ENCODE measurements around the gene MAMLD1. TPM values are rescaled to one million over a fixed set of nuclear protein-coding genes. Genes with fewer than 3 reads are reported as not detected.

Gene MAMLD1
- total RNA-seq, 1 donor from 2014 or later, result 2.1 TPM

- no peak for DNase-seq
Measured at GRCh38 chrX:150504397-150505182, 141.5 kb downstream of the MAMLD1 start.

- DNase-seq, result no peak
Measured at GRCh38 chrX:150506020-150506419, 142.9 kb downstream of the MAMLD1 start.

GRCh38 chrX:150506486-150506885 lies 143.4 kb downstream of the MAMLD1 start:
- no peak for DNase-seq

GRCh38 chrX:150507251-150507856 lies 144.2 kb downstream of the MAMLD1 start:
- no peak for DNase-seq

GRCh38 chrX:150508018-150508417 lies 144.9 kb downstream of the MAMLD1 start:
- DNase-seq, result no peak

- no peak for DNase-seq
Measured at GRCh38 chrX:150508451-150509367, 145.6 kb downstream of the MAMLD1 start.

GRCh38 chrX:150509703-150510102 lies 146.6 kb downstream of the MAMLD1 start:
- no peak for DNase-seq

GRCh38 chrX:150512461-150512901 lies 149.4 kb downstream of the MAMLD1 start:
- DNase-seq, result no peak

- DNase-seq, result no peak
Measured at GRCh38 chrX:150513544-150513943, 150.4 kb downstream of the MAMLD1 start.

GRCh38 chrX:150514462-150514861 lies 151.3 kb downstream of the MAMLD1 start:
- DNase-seq, result no peak

GRCh38 chrX:150515801-150516200 lies 152.7 kb downstream of the MAMLD1 start:
- no peak for DNase-seq

- no peak for DNase-seq
Measured at GRCh38 chrX:150517303-150517910, 154.3 kb downstream of the MAMLD1 start.

GRCh38 chrX:150522494-150522893 lies 159.4 kb downstream of the MAMLD1 start:
- DNase-seq, result no peak

GRCh38 chrX:150525061-150525919 lies 162.2 kb downstream of the MAMLD1 start:
- no peak for DNase-seq

- DNase-seq, result no peak
Measured at GRCh38 chrX:150526692-150527091, 163.6 kb downstream of the MAMLD1 start.

- no peak for DNase-seq
Measured at GRCh38 chrX:150527108-150527507, 164.0 kb downstream of the MAMLD1 start.

GRCh38 chrX:150529587-150529986 lies 166.5 kb downstream of the MAMLD1 start:
- no peak for DNase-seq

GRCh38 chrX:150530821-150531220 lies 167.7 kb downstream of the MAMLD1 start:
- DNase-seq, result no peak

GRCh38 chrX:150531467-150531866 lies 168.3 kb downstream of the MAMLD1 start:
- DNase-seq, result no peak

GRCh38 chrX:150533863-150534262 lies 170.7 kb downstream of the MAMLD1 start:
- no peak for DNase-seq

GRCh38 chrX:150536455-150537116 lies 173.5 kb downstream of the MAMLD1 start:
- no peak for DNase-seq

Data from skin of body (tissue), 2 donors.